ENCODE data around the gene EEFSEC.

The EEFSEC gene

GRCh38 chr3:128245460-128245859 is 92.2 kb downstream of the EEFSEC start:
- no peak for DNase-seq

DNA sequence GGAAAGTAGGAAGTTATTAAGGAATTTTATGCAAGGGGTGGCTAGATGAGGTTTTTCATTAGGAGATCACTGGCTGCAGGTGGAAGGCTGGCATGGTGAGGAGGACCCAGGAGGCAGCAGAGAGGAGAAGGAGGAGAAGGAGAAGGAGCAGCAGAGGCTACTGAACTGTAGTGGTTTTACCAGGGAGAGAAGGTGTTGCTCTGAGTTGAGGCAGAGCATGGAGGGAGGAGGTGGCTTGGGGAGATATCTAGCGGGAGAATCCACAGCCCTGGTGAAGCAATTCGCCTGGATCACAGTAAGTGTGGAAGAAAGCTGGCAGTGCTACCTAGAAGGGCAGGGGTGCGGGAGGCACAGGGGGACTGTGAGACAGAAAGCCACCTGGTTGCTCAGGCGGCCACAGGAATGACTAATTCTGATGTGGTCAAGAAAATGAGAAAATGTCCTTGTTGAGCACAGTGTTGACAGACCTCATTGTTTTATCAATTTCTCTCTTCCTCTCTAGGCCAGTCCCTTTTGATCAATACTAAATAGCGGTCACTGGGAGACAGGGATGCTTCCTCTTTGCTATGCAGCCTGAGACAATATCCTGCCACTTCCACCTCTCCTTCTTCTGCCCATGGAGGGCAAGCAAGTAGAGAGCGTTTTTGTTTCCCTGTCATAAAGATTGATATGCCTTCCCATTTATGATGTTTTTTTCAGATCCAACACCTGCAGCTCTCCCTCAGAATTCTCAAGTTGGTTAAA is 94.6 kb downstream of the EEFSEC start:
- DNase-seq = no peak

DNA sequence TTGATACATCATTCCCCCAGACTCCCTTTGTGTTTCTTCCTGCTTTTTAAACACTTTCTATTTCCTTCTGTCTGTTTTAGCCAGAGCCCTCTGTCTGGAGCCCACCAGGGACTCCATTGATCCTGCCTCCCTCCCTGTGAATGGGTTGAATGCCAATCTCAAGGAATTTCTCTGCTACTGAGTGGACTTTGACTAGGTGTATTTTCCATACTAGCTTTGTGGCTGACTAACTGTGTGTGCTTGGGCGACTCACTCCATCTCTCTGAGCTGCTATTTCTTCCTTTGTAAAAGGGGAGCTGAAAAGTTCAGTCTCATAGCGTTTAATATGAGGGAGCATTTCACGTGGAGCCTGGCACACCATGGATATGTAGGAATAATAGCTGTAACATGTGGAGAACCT is 98.8 kb downstream of the EEFSEC start:
- no peak for DNase-seq

- no peak for DNase-seq
Observed at GRCh38 chr3:128253150-128253549, 99.9 kb downstream of the EEFSEC start.

DNA sequence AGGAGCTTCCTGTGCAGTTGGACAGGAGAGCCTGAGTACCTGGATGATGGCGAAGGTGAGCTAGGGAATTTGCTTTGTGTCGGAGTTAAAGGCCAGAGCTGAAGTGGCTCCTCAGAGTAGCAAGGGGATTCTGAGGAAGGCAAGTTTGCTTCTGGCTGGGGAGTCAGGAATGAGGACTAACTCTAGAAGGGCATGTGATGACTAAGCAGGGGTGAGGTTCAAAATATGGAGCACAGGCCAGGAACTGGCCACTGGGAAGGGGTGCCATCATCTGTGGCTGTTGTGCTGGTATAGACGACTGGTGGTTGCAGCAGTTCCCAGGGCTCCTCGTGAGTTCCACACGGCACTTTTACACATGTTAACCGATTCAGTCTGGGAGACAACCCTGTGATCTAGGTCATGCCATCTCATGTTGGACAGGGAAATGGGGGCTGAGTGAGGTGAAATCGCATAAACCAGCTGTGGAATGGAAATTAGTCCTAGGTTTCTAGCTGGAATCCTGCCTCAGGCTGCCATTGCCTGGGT is 100.8 kb downstream of the EEFSEC start:
- no peak for DNase-seq

- no peak for DNase-seq
Observed at GRCh38 chr3:128254967-128255366, 101.7 kb downstream of the EEFSEC start.

DNA sequence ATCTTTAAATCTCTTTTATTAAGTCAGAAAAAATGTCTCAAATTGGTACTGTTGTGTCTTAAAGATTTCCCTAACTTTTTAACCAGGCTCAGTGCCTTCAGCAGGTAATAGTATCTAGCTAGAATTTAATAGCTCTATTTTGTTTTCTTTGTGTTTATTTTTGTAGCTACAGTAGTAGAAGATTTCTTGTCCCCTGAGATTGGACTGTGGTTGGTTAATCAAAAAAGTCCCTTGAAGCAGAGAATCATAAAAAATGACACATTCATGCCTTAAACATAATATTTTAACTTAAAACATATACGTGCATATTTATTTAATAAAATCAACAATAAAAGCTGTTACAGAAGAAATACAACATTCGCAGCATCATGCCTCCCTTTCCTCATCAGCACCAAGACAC is 102.8 kb downstream of the EEFSEC start:
- DNase-seq = no peak

DNA sequence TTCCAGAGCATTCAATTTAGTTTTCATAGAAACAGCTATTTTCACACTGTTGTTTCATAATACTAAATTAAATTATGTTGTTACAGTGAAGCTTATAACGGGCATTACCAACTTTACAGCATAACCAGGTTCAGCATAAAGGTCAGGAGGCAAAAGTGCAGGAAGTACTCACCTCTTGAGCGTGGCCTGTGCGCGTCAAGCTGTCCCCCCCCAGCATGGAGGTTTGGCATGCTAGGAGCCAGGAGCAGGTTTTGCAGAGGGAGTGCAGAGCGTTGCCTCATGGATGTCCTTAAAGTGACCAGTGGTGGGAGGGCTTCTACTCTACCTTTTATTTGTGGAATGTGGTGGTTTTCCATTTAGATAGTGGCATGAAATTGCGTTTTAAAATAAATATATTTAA is 104.4 kb downstream of the EEFSEC start:
- DNase-seq = no peak

GRCh38 chr3:128260275-128260674 is 107.0 kb downstream of the EEFSEC start:
- no peak for DNase-seq

GRCh38 chr3:128262457-128262856 is 109.2 kb downstream of the EEFSEC start:
- no peak for DNase-seq

DNA sequence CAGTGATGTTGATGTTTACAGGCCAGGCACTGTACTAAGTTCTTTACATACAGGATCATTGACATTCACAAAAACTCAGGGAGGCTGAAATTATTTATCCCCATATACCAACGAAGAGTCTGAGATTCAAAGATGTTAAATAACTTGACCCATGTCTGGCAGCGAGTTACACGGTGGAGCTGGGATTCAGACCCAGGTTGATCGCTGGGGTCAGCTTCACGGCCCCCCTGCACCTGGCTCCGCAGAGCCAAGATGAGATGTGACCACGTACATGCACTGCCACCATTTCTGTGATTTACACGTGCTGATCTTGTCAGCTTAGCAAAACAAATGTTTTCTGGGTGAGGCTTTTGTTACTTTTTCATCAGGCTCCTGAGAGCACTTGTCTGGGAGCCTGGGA is 109.8 kb downstream of the EEFSEC start:
- no peak for DNase-seq

GRCh38 chr3:128263946-128264345 is 110.7 kb downstream of the EEFSEC start:
- DNase-seq = no peak

DNA sequence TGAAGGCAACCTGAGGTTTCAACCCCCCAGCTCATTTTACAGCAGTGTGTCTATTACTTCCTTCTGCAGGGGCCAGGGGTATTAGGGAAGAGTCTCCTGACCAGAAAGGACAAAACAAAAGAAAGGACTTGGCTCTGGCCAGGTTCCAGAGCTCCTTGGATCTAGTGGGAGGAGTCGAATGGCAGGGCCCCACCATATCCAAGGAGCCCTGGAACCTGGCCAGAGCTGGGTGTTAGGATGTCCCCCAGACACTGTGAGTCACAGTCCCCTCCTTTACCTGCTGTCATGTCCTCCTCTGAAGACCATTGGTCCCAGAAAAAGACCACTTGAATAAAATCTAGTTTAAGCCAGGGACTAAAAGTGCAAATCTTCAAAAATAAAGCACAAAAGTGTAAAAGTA is 113.2 kb downstream of the EEFSEC start:
- DNase-seq = no peak

DNA sequence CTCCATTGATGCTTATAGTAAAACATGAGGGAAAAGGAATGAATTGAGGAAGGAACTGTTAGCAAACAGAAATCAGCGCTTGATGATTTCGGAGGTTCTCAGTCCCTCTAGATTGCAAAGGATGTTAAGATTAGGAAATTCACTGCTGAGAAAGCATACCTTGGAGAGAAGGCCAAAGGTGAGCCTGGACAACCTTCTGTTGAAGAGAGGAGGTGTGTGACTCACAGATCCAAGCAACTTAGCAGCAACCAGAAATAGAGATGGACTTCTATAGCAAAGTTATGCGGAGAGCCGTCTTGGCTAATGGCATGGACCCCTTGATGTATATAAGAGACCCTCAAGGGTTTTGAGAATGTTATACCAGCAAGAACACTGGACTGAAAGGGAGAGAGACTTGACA is 114.3 kb downstream of the EEFSEC start:
- no peak for DNase-seq

- no peak for DNase-seq
Observed at GRCh38 chr3:128269006-128269775, 115.9 kb downstream of the EEFSEC start.

GRCh38 chr3:128269796-128270195 is 116.5 kb downstream of the EEFSEC start:
- DNase-seq = no peak

- DNase-seq = no peak
Observed at GRCh38 chr3:128270559-128271492, 117.5 kb downstream of the EEFSEC start.

- DNase-seq = no peak
Observed at GRCh38 chr3:128271536-128272332, 118.5 kb downstream of the EEFSEC start.

- no peak for DNase-seq
Observed at GRCh38 chr3:128273109-128273840, 120.0 kb downstream of the EEFSEC start.

DNA sequence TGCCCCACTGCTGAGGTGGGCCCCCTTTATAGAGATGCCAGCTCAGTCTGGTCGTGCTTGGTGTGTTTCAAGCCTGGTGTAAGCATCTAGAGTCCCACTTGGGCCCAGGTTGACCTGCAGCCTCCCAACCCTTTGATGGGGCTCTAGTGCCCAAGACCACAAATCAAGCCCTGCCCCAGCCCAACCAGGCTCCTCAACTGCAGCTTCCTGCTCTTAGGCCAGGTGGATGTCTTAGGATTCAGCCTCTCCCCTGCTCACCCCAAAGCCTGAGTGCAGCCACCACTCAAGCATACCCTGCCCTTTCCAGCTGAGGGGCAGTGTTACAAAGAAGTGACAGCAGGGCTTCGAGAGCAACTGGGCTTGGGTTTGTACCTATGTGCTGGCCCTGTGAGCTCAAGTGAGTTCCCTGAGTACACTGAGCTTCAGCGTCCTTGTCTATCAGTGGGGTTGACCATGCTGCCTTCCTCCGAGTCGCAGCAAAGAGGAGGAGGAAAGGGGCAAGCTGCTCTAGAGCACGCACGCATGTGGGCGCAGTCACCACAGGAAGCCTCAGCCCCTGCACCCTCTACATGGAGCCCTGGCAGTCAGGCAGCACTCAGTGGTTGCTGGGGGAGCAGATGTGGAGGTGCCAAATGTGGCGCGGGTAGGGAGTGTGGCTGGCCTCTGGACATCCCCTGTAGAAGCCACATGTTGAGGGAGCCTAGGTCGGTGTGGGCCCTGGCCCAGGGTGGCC is 120.7 kb downstream of the EEFSEC start:
- DNase-seq = no peak

GRCh38 chr3:128274837-128275236 is 121.6 kb downstream of the EEFSEC start:
- no peak for DNase-seq

Measured in activated CD4-positive, alpha-beta T cell treated with anti-CD3 and anti-CD28 coated beads, Interleukin-10, Interleukin-2, amounts not matched to agents 100 ng/mL and 50 ng/mL, durations not matched to agents 16 hours and 8 hours (primary cell).